Brain microvascular endothelial cell (primary cell): ENCODE data around the gene TSPAN14.

Source experiments
- DNase-seq: peaks from one replicate; pipeline ENCODE4 v3.0.0-alpha.2; 2020
- H3K27ac ChIP-seq: fragments of 250-450 bp; sonication (Bioruptor Pico); 2 replicates; pipeline ENCODE4 v1.5.1; 2020; ENCODE audit warnings: mild to moderate bottlenecking, moderate library complexity
- H3K27me3 ChIP-seq: fragments of 250-450 bp; sonication (Bioruptor Pico); replicated peaks from 2 replicates; pipeline ENCODE4 v1.5.1; 2020; ENCODE audit warnings: mild to moderate bottlenecking
- H3K36me3 ChIP-seq: fragments of 250-450 bp; sonication (Bioruptor Pico); replicated peaks from 2 replicates; pipeline ENCODE4 v1.5.1; 2020; ENCODE audit warnings: mild to moderate bottlenecking
- H3K4me3 ChIP-seq: 2 replicates; pipeline ENCODE4 v1.5.1; 2011; ENCODE audit warnings: low read depth, mild to moderate bottlenecking, control low read depth, low read length, moderate library complexity
- CTCF ChIP-seq: IDR thresholded peaks from 2 replicates; pipeline ENCODE4 v1.5.1; 2011; ENCODE audit warnings: low read depth, mild to moderate bottlenecking, moderate library complexity, low read length, control low read depth, inconsistent platforms; ENCODE audit errors: missing control alignments
- in situ Hi-C: cut with HindIII; loops from 2 replicates; pipeline ENCODE4 v1.10.0; 2017; ENCODE audit warnings: low sequenced_read_pairs, low pct_ligation_motif_present

The TSPAN14 gene

DNA sequence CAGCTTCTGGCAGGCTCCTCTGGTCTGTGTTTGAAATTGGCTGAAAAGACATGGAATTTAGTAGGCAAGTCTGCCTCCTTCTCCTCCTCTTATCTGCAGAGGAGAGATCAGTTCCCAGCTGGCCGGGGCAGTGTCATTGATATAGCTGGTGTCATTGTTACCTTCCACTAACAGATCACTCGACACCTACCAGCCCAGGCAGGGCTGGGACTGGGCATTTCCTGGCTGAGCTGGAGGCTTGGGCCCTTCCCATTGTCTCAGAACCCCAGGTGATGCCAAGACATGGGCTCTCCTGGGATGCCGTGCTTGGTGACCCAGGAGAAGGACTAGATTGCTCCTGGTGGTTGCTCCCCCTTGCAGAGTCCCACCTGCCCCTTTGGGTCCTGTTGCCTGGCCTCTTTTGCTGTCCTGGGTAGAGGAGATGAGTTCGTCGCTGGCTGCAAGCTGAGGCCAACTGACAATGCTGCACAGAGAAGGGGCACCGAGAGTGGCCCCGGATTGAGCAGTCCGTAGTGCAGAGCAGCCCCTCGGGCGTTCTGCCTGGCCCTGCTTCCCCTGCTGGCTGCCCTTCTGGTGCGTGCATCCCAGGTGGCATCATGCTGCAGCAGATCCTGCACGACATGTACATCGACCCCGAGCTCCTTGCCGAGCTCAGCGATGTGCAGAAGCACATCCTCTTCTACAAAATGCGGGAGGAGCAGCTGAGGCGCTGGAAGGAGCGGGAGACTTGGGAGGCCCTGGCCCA is 83.8 kb downstream of the TSPAN14 start, which contains the start of gene SH2D4B:
Gene SH2D4B, plus strand, starts transcription at position 167 of the 745 bp plus-strand sequence. Its CDS starts 430 bp downstream, at position 597.
- no peaks in the 10 kb centered on the region for H3K36me3 ChIP-seq
- in situ Hi-C loops: no loop called here
- no peak for TF ChIP-seq CTCF
- H3K27me3 ChIP-seq: no peaks in the 10 kb centered on the region
- DNase-seq: no peak
- no peak within 1 kb of the TSS for H3K27ac ChIP-seq
- no peak within 1 kb of the TSS for H3K4me3 ChIP-seq

DNA sequence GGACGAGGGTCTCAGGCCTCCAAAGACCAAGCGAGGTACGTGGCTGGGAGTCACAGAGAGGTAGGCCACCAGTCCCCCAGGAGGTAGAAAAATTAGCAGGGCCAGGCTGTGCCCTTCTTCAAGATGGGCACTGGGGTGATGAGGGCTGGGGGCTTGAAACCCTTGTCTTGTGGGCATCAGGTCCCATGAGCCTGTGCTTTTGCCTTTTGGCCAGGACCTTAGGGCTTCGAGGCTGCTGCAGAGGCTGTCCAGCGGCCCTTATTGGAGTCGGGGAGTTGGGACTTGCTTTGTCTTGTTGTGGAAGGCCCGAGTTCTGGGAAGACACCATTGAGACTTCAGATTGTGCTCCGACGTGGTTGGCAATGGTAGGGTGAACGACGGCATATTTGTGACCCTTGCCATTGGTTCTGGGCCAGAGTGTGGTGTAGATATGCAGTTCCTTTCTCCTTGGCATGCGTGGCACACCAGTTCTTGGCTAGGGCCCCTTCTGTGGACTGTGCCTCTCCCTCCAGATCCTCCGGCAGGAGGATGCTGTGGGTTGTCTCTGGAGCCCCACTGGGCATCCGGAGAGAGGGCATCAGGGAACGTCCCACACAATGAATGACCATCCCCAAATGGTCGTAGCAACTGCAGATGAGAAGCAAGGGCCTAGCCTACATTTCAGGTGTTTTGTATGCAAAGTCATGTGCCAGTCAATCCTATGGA is 84.5 kb downstream of the TSPAN14 start:
- DNase-seq: no peak
- in situ Hi-C loops: no loop called here
- no peak overlapping the region for H3K27ac ChIP-seq
- TF ChIP-seq CTCF: no peak
- no peaks in the 10 kb centered on the region for H3K36me3 ChIP-seq
- H3K4me3 ChIP-seq: no peak overlapping the region
- no peaks in the 10 kb centered on the region for H3K27me3 ChIP-seq

- Histone ChIP-seq H3K27me3 (no peaks in the 10 kb centered on the region), H3K4me3 (no peak overlapping the region), H3K27ac (no peak overlapping the region), H3K36me3 (no peaks in the 10 kb centered on the region)
- in situ Hi-C loops: no loop called here
- no peak for DNase-seq
- TF ChIP-seq CTCF: no peak
Measured at GRCh38 chr10:80539421-80540031, 85.4 kb downstream of the TSPAN14 start.

DNA sequence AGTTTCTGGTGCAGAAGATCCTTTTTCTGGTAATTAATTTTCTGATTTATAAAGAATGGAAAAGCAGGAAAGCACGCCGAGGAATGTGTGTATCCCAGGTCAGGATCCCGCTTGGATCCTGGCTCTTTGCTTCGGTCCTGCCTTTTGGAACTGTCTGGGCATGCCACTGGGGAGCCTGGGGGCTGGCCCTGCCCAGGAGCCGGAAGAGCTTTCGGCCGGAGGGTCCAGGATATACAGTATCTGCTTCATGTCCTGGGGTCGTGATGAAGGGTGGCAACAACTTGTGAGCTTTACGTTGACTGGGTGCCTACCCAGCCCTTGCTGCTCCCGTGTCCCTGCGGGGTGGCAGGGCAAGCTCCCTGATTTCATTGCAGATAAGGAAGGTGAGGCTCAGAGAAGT is 86.0 kb downstream of the TSPAN14 start:
- no peaks in the 10 kb centered on the region for H3K27me3 ChIP-seq
- in situ Hi-C loops: no loop called here
- no peaks in the 10 kb centered on the region for H3K36me3 ChIP-seq
- no peak overlapping the region for H3K27ac ChIP-seq
- H3K4me3 ChIP-seq: no peak overlapping the region
- no peak for TF ChIP-seq CTCF
- no peak for DNase-seq

- H3K27ac ChIP-seq: no peak overlapping the region
- DNase-seq: no peak
- no peak for TF ChIP-seq CTCF
- H3K36me3 ChIP-seq: no peaks in the 10 kb centered on the region
- in situ Hi-C loops: no loop called here
- H3K4me3 ChIP-seq: no peak overlapping the region
- H3K27me3 ChIP-seq: no peaks in the 10 kb centered on the region
Measured at GRCh38 chr10:80540618-80540980, 86.5 kb downstream of the TSPAN14 start.
